ENCODE data around the gene SLC10A7. TPM values are rescaled to one million over a fixed set of nuclear protein-coding genes. Genes with fewer than 3 reads are reported as not detected.

The SLC10A7 gene
- total RNA-seq, 1 donor from 2014 or later, result 22.9 TPM

DNA sequence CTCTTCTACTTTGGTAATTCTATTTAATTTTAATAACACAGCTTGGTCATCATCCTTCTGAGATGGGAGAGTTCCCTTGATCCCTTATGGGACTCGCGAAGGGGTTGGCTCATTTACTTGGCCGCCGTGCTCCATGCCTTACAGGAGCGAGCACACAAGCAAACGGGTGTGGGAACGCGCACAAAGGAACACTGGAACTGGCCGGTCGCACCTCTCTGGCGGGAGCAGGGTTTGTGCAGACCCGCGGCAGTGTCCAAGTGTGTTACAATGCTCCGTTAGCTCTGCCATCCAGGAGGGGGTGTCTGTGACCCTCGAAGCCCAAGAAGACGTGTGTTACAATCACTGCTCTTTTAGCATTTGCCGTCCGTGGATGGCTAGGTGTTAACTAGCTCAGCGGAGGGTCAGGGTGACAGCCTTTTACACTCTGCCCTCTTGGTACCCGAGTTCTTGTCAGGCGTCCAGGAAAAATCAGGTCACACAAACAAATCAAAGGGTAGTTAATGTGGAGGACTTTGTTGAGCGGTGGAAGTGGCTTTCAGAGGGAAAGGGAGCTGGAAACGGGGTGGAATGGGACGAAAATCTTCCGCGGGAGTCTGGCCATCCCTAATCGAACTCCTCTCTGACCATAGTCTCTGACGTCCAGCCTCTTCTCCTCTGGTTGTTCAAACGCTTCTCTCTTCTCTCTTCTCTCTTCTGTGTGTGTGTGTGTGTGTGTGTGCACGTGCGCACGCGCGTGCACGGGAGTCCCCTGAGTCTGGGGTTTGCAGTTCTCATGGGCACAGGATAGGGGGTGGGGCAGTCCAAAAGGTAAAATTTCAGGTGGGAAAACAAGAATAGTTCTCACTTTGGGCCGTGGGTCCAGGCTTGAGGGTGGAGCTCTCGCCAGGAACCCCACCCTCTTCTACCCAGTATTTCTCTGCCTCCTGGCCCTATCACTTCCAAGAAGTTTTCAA is 76.3 kb downstream of the SLC10A7 start:
- Mint-ChIP-seq H3K4me3 (no peak overlapping the region), H3K36me3 (ENCODE audit: low read depth) (peaks cover 12% of the 10 kb centered on the region), H3K9me3 (peaks cover 7% of the 10 kb centered on the region), H3K27me3 (no peaks in the 10 kb centered on the region), H3K4me1 (peaks cover 11% of the 10 kb centered on the region), H3K27ac (no peak overlapping the region)
- intact Hi-C loops (cut with micrococcal nuclease), result no loop called here
- no peak for DNase-seq

DNA sequence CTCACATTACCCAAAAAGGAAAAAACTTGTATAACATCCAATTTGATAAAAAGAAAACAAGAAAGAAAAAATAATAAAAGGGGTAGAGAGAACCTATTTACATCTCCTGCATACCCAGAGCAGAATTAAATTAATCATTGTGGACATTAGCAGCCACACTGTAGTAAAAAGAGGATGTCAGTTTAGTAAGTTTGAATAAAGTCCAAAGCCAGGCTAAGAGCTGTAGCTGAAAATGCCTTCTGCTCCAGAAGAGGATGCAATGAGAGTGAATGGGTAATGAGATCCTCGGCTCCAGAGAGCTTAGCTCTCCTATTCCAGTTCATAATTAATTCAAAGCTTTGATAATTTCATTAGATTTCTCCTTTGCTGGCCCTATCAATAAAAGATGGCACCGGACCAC is 78.2 kb downstream of the SLC10A7 start:
- peaks cover 12% of the 10 kb centered on the region for H3K36me3 Mint-ChIP-seq (ENCODE audit: low read depth)
- no peak overlapping the region for H3K4me3 Mint-ChIP-seq
- no peaks in the 10 kb centered on the region for H3K27me3 Mint-ChIP-seq
- H3K9me3 Mint-ChIP-seq, result peaks cover 7% of the 10 kb centered on the region
- intact Hi-C loops (cut with micrococcal nuclease), result no loop called here
- H3K4me1 Mint-ChIP-seq, result peaks cover 2% of the 10 kb centered on the region
- DNase-seq, result no peak
- H3K27ac Mint-ChIP-seq, result no peak overlapping the region

DNA sequence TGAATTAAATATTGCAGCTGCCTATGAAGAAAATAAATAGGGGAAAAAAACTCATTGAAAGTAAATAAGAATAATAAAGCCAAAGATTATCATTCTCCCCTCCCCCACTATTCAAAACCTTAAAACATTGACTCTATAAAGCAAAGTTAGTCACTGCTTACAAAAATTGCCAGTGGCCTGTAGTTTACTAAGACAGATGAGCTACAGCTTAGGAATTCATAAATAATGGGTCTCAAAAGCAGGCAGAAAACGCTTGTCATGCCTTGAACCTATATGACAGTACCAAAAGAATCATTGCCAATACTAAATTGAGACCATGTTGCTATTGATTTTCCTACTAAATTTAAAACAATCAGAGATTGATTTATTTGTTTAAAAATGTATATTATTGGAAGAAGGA is 78.9 kb downstream of the SLC10A7 start:
- DNase-seq, result no peak
- peaks cover 12% of the 10 kb centered on the region for H3K36me3 Mint-ChIP-seq (ENCODE audit: low read depth)
- intact Hi-C loops (cut with micrococcal nuclease), result no loop called here
- H3K4me3 Mint-ChIP-seq, result no peak overlapping the region
- H3K4me1 Mint-ChIP-seq, result peaks cover 2% of the 10 kb centered on the region
- no peak overlapping the region for H3K27ac Mint-ChIP-seq
- H3K9me3 Mint-ChIP-seq, result peaks cover 7% of the 10 kb centered on the region
- H3K27me3 Mint-ChIP-seq, result no peaks in the 10 kb centered on the region

DNA sequence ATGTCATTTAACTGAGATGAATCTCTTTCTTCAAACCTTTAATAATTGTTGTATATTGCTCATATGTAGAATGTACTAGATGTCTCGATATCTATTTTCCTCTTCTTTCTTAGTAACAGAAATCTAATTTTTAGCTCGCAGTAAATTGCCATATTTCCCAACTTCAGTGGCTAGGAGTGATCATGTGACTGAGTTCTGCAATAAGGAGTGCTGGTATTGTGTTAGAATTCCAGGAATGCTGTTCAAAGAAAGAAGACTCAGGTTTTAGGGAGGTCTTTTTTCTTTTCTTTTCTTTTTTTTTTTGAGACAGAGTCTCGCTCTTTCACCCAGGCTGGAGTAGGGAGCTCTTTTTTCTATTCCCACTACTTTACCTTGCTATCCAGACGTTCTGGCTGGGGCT is 81.7 kb downstream of the SLC10A7 start:
- no peak overlapping the region for H3K27ac Mint-ChIP-seq
- intact Hi-C loops (cut with micrococcal nuclease), result no loop called here
- no peak overlapping the region for H3K4me3 Mint-ChIP-seq
- peaks cover 1% of the 10 kb centered on the region for H3K36me3 Mint-ChIP-seq (ENCODE audit: low read depth)
- no peak for DNase-seq
- no peaks in the 10 kb centered on the region for H3K9me3 Mint-ChIP-seq
- no peaks in the 10 kb centered on the region for H3K27me3 Mint-ChIP-seq
- no peaks in the 10 kb centered on the region for H3K4me1 Mint-ChIP-seq

DNA sequence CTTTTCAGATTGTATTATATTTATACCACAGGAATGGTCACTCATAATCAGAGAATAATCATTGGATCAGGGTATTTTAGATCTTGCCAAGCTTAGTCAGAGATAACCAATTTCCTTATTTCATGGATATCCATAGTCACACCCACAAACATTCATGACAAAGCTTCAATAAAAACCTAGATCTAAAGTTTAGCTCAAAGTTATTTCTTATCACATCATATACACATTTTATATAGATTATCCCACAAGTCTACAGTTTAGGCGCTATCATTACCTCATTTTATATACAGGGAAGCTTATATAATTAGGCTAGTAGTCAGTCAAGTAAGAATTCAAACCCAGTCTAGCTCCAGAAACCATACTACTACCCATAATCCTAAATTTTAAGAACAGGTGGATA is 82.3 kb downstream of the SLC10A7 start:
- Mint-ChIP-seq H3K27ac (no peak overlapping the region), H3K27me3 (no peaks in the 10 kb centered on the region), H3K4me1 (no peaks in the 10 kb centered on the region), H3K36me3 (ENCODE audit: low read depth) (no peaks in the 10 kb centered on the region), H3K9me3 (no peaks in the 10 kb centered on the region), H3K4me3 (no peak overlapping the region)
- intact Hi-C loops (cut with micrococcal nuclease), result no loop called here
- DNase-seq, result no peak

DNA sequence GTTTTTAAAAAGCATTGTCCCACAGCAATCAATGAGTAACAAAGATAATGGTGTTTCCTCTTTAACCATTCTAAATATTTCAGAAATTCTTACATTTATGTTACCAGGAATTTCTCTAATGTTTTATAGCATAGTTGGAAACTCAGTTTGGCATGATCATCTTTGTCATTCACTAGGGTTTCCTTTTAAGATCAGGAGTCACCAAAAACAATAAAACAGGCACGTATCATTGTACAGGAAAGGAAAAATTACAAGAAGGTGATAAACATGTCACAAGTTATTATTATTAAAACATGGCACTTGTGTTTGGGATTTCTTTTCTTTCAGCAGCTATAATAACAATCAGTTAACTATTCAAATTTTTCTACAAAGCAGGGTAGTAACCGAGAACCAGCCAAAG is 84.0 kb downstream of the SLC10A7 start:
- intact Hi-C loops (cut with micrococcal nuclease), result no loop called here
- Mint-ChIP-seq H3K27me3 (no peaks in the 10 kb centered on the region), H3K27ac (no peak overlapping the region), H3K36me3 (ENCODE audit: low read depth) (no peaks in the 10 kb centered on the region), H3K4me3 (no peak overlapping the region), H3K4me1 (no peaks in the 10 kb centered on the region), H3K9me3 (no peaks in the 10 kb centered on the region)
- no peak for DNase-seq

DNA sequence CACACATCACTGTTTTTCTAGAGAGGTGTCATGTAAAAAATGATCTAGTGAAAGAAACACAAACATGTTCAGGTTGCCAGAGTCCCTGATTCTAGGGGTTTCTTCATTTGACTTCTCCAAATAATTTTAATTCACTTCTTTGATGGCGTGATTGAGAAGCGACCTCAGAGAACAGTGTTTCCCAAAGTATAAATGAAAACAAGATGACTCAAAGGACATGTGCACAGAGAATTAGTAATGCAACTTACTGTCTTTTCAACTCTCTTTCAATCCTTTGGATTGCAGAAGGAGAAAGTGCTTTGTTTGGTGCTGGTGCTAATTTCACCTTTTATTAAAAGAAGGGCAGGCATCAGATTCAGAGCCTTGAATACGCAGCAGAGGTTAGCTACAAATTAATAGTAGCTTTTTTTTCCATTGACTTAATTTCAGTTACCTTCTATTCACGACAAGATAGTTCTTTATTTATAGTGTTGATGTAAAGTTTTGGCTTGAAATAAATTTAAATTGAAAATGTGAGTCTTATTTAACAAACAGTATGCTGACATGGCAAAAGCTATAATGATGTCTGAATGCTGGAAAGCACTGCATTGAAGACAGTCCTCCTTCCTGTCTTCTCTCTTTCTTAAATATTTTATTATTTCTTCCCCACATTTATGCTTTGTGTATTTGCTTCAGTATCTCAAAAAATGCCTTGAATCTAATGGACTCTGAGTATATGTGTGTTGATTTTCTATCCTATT is 85.1 kb downstream of the SLC10A7 start:
- no peak overlapping the region for H3K27ac Mint-ChIP-seq
- H3K4me3 Mint-ChIP-seq, result no peak overlapping the region
- no peaks in the 10 kb centered on the region for H3K36me3 Mint-ChIP-seq (ENCODE audit: low read depth)
- H3K4me1 Mint-ChIP-seq, result no peaks in the 10 kb centered on the region
- no peaks in the 10 kb centered on the region for H3K27me3 Mint-ChIP-seq
- no peaks in the 10 kb centered on the region for H3K9me3 Mint-ChIP-seq
- intact Hi-C loops (cut with micrococcal nuclease), result no loop called here
- no peak for DNase-seq

DNA sequence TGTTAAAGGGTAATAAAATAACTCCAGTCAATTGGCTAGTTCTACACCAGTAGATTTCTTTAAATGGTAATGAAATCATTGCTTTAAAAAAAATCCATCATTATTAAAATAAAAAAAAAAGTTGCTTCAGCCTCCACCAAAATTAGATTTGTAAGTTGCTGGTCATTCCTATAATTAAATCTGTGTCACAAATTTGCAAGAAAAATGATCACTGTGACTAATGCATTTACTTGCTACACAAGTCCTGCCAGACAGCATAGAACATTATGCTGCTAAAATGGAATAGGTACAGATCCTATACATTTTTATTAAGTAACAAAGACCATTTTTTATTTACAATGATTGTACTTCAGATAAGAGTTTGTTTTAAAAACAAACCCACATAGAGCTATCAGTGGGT is 85.8 kb downstream of the SLC10A7 start:
- Mint-ChIP-seq H3K4me1 (no peaks in the 10 kb centered on the region), H3K4me3 (no peak overlapping the region), H3K36me3 (ENCODE audit: low read depth) (no peaks in the 10 kb centered on the region), H3K27me3 (no peaks in the 10 kb centered on the region), H3K9me3 (no peaks in the 10 kb centered on the region), H3K27ac (no peak overlapping the region)
- intact Hi-C loops (cut with micrococcal nuclease), result no loop called here
- no peak for DNase-seq

DNA sequence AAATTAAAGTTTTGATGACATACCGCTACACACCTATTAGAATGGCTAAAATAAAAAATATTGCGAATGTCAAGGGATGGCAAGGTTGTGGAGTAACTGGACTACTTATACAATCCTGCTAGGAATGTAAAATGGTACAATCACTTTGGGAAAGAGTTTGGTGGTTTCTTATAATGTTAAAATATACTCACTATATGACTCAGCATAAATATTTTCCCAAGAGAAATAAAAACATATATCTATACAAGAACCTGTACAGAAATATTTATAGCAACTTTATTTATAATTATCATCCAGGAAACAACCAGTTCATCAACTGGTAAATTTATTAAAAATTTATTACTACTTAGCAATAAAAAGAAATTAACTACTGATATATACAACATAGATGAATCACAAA is 89.7 kb downstream of the SLC10A7 start:
- DNase-seq, result no peak
- no peak overlapping the region for H3K4me3 Mint-ChIP-seq
- intact Hi-C loops (cut with micrococcal nuclease), result no loop called here
- no peaks in the 10 kb centered on the region for H3K27me3 Mint-ChIP-seq
- no peaks in the 10 kb centered on the region for H3K4me1 Mint-ChIP-seq
- H3K36me3 Mint-ChIP-seq (ENCODE audit: low read depth), result no peaks in the 10 kb centered on the region
- no peak overlapping the region for H3K27ac Mint-ChIP-seq
- H3K9me3 Mint-ChIP-seq, result no peaks in the 10 kb centered on the region

DNA sequence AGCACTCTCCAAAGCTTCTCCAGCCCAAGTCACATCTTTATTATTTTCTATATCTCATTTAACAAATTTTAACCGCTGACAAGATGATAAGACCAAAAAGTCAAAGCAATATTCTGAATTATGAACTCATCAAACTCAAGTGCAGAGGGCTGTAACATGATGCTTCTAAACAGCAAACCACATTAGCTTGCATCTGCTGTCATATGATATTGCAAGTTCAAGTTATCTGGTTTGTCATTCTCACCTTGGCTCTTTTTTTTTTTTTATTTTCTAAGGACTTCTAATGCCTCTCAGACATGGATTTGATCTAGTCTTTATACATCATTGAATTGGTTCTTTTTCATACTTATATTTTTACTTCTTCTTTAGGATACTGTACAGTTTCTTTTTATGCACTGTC is 93.4 kb downstream of the SLC10A7 start:
- H3K4me3 Mint-ChIP-seq, result no peak overlapping the region
- intact Hi-C loops (cut with micrococcal nuclease), result no loop called here
- no peaks in the 10 kb centered on the region for H3K27me3 Mint-ChIP-seq
- H3K4me1 Mint-ChIP-seq, result no peaks in the 10 kb centered on the region
- H3K9me3 Mint-ChIP-seq, result peaks cover 3% of the 10 kb centered on the region
- DNase-seq, result no peak
- H3K36me3 Mint-ChIP-seq (ENCODE audit: low read depth), result no peaks in the 10 kb centered on the region
- H3K27ac Mint-ChIP-seq, result no peak overlapping the region

DNA sequence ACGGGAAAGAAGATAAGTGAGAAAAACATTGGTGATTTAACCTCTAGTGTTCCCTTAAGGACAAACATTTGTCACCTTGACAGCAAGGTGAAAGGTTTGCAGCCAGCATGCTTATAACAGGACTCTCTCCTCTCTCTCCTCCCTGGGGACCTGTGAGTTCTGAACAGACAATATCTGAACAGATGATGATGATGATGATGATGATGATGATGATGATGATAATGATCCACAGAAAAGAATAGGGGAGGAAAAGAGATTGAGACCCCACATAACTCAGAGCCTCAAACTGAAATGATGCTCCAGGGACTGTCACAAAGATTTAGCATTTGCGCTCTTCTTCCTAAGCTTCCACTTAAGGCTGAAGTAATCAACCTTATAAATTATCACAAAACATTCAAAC is 103.9 kb downstream of the SLC10A7 start:
- intact Hi-C loops (cut with micrococcal nuclease), result no loop called here
- H3K9me3 Mint-ChIP-seq, result peaks cover 3% of the 10 kb centered on the region
- no peaks in the 10 kb centered on the region for H3K4me1 Mint-ChIP-seq
- no peaks in the 10 kb centered on the region for H3K27me3 Mint-ChIP-seq
- no peak for DNase-seq
- H3K27ac Mint-ChIP-seq, result no peak overlapping the region
- no peak overlapping the region for H3K4me3 Mint-ChIP-seq
- H3K36me3 Mint-ChIP-seq (ENCODE audit: low read depth), result no peaks in the 10 kb centered on the region

DNA sequence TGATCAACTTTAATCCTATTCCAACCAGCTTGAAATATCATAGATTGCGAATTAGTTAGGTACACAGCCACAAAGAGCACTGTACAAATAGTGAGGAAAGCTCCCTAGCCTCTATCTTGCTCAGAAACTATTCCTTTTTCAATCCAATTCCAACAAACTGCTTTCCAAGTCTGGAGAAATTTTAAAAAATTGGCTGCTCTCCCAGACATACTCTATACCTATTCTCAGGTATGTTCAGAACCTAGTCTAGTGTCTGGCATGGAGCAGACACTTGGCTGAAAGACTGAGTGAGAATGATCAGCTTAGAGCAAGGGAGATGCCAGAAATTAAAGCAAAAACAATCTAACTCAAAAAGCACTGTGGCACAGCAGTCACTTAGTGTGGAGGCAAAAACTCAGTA is 105.9 kb downstream of the SLC10A7 start:
- no peaks in the 10 kb centered on the region for H3K27me3 Mint-ChIP-seq
- intact Hi-C loops (cut with micrococcal nuclease), result no loop called here
- DNase-seq, result no peak
- H3K36me3 Mint-ChIP-seq (ENCODE audit: low read depth), result no peaks in the 10 kb centered on the region
- H3K9me3 Mint-ChIP-seq, result no peaks in the 10 kb centered on the region
- no peak overlapping the region for H3K4me3 Mint-ChIP-seq
- H3K4me1 Mint-ChIP-seq, result no peaks in the 10 kb centered on the region
- H3K27ac Mint-ChIP-seq, result no peak overlapping the region

DNA sequence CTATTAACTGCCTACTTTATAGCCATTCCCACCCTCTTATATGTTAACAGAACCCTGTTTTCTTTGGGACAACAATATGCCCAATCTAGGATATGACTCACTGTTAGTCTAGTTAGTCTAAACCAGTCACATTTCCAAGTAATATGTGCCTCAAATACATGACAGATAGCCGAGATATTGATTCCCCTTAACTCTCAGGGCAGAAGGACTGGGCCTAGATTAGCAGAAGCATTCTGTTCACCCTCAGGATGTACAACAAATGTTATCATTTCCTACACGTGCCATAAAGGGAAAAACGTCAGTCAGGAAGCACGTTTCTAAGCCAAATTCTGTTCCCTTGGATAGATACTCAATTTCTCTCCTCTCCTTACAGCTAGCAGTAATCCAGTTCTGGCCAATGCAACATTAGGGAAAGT is 114.1 kb downstream of the SLC10A7 start:
- DNase-seq, result no peak
- Mint-ChIP-seq H3K27ac (no peak overlapping the region), H3K9me3 (no peaks in the 10 kb centered on the region)

DNA sequence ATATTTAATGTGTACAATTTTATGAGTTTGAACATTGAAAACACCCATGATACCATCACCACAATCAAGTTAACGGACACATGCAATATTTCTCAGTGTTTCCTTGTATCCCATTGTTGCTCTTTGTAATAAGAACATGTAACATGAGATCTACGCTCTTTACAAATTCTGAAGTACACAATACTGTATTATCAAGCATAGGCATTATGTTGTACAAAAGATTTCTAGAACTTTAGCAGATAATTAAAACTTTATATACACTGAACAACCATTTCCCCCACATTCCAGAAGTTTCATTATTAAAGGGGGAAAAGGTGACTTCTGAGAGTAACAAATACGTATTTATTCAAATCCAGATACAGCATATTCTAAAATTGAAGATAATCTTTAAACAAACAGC is 114.5 kb downstream of the SLC10A7 start:
- no peaks in the 10 kb centered on the region for H3K4me1 Mint-ChIP-seq
- H3K27ac Mint-ChIP-seq, result no peak overlapping the region
- intact Hi-C loops (cut with micrococcal nuclease), result no loop called here
- DNase-seq, result no peak
- no peaks in the 10 kb centered on the region for H3K36me3 Mint-ChIP-seq (ENCODE audit: low read depth)
- H3K27me3 Mint-ChIP-seq, result no peaks in the 10 kb centered on the region
- H3K4me3 Mint-ChIP-seq, result no peak overlapping the region
- H3K9me3 Mint-ChIP-seq, result no peaks in the 10 kb centered on the region

More for the DNA sequence above, 114.1 kb downstream of the SLC10A7 start:
- Mint-ChIP-seq H3K36me3 (ENCODE audit: low read depth) (no peaks in the 10 kb centered on the region), H3K27me3 (no peaks in the 10 kb centered on the region), H3K4me3 (no peak overlapping the region), H3K4me1 (no peaks in the 10 kb centered on the region)
- intact Hi-C loops (cut with micrococcal nuclease), result no loop called here
